IMR-90 (cell line): ENCODE results near the gene TRPM1. TPM values are rescaled to one million over a fixed set of nuclear protein-coding genes. Genes with fewer than 3 reads are reported as not detected.

Experiments
- ATAC-seq: fragments of 200-7000 bp; cut with Tn5 transposase; 2 replicates; pipeline ENCODE4 v1.9.1; 2020; ENCODE audit warnings: low read depth, mild to moderate bottlenecking, moderate library complexity
- BruUV-seq: library from RNA; stranded (reverse); fragments of 400-500 nt; replicated peaks from 2 replicates; lab custom pipeline; 2021; lab: Mats Ljungman, UMichigan
- CTCF ChIA-PET: fragments of 300-600 bp; formaldehyde crosslinking; extraction: SDS; loops from one replicate; lab custom pipeline; 2021; ENCODE audit warnings: antibody characterized with exemption; lab: Yijun Ruan, JAX
- POLR2A ChIA-PET: fragments of 300-600 bp; sonication (Branson Sonifier 250); formaldehyde crosslinking; loops from one replicate; lab custom pipeline; 2022; ENCODE audit warnings: antibody characterized with exemption; ENCODE audit not compliant: unreplicated experiment; lab: Charles Lee
- DNase-seq: peaks from one replicate; pipeline ENCODE4 v3.0.0; 2013
- H2AFZ ChIP-seq: replicated peaks from 2 replicates; pipeline ENCODE3; 2013; ENCODE audit warnings: low read length, mild to moderate bottlenecking; ENCODE audit not compliant: poor library complexity
- H2AK5ac ChIP-seq: 2 replicates; pipeline ENCODE4 v1.6.1; 2013; ENCODE audit warnings: low read depth, low read length, inconsistent platforms
- H2AK9ac ChIP-seq: replicated peaks from 2 replicates; pipeline ENCODE3; 2013; ENCODE audit warnings: mild to moderate bottlenecking, low read depth, low read length, moderate library complexity; ENCODE audit not compliant: poor library complexity
- H2BK120ac ChIP-seq: 2 replicates; pipeline ENCODE4 v1.6.1; 2013; ENCODE audit warnings: low read depth, low read length, inconsistent platforms
- H2BK15ac ChIP-seq: 3 replicates; pipeline ENCODE4 v1.6.1; 2013; ENCODE audit warnings: low read depth, low read length, inconsistent platforms
- H2BK20ac ChIP-seq: 2 replicates; pipeline ENCODE4 v1.6.1; 2013; ENCODE audit warnings: low read depth, mild to moderate bottlenecking, inconsistent platforms, low read length, moderate library complexity
- H2BK5ac ChIP-seq: 2 replicates; pipeline ENCODE4 v1.6.1; 2013; ENCODE audit warnings: mild to moderate bottlenecking, low read depth, low read length, inconsistent platforms; ENCODE audit not compliant: poor library complexity, severe bottlenecking
- H3K14ac ChIP-seq: replicated peaks from 2 replicates; pipeline ENCODE4 v1.6.1; 2013; ENCODE audit warnings: low read depth, low read length, inconsistent platforms
- H3K18ac ChIP-seq: 2 replicates; pipeline ENCODE4 v1.6.1; 2013; ENCODE audit warnings: low read depth, low read length, control low read depth
- H3K23ac ChIP-seq: 2 replicates; pipeline ENCODE4 v1.6.1; 2013; ENCODE audit warnings: low read depth, low read length, inconsistent platforms
- H3K27ac ChIP-seq: 2 replicates; pipeline ENCODE4 v1.5.1; 2013; ENCODE audit warnings: mild to moderate bottlenecking, control low read depth, low read length; ENCODE audit not compliant: insufficient read depth
- H3K27me3 ChIP-seq: 2 replicates; pipeline ENCODE4 v1.6.1; 2013; ENCODE audit warnings: low read length; ENCODE audit not compliant: control insufficient read depth, insufficient read depth
- H3K36me3 ChIP-seq: 2 replicates; pipeline ENCODE4 v1.6.1; 2013; ENCODE audit warnings: low read length, mixed read lengths; ENCODE audit not compliant: control insufficient read depth, insufficient read depth
- H3K4ac ChIP-seq: 2 replicates; pipeline ENCODE4 v1.6.1; 2013; ENCODE audit warnings: low read depth, low read length, inconsistent platforms
- H3K4me1 ChIP-seq: 2 replicates; pipeline ENCODE4 v1.6.1; 2013; ENCODE audit warnings: low read length, mixed read lengths; ENCODE audit not compliant: control insufficient read depth, insufficient read depth
- H3K4me2 ChIP-seq: 2 replicates; pipeline ENCODE4 v1.6.1; 2013; ENCODE audit warnings: low read depth, mild to moderate bottlenecking, control low read depth, low read length, moderate library complexity
- H3K4me3 ChIP-seq: 2 replicates; pipeline ENCODE4 v1.5.1; 2013; ENCODE audit warnings: low read depth, mild to moderate bottlenecking, control low read depth, low read length, moderate library complexity; ENCODE audit not compliant: insufficient read depth
- H3K56ac ChIP-seq: 2 replicates; pipeline ENCODE4 v1.6.1; 2013; ENCODE audit warnings: low read length, inconsistent platforms; ENCODE audit not compliant: insufficient read depth; ENCODE audit errors: extremely low read depth
- H3K79me1 ChIP-seq, 2 experiments: 2 replicates each; pipeline ENCODE4 v1.6.1; 2013; ENCODE audit warnings: low read length in 2 of 2, inconsistent platforms in 1 of 2, low read depth in 1 of 2
- H3K9ac ChIP-seq: 2 replicates; pipeline ENCODE4 v1.6.1; 2013; ENCODE audit warnings: low read depth, low read length, control low read depth
- H3K9me1 ChIP-seq: 2 replicates; pipeline ENCODE4 v1.6.1; 2013; ENCODE audit warnings: low read length, inconsistent platforms; ENCODE audit not compliant: insufficient read depth
- H3K9me3 ChIP-seq: 2 replicates; pipeline ENCODE4 v1.6.1; 2013; ENCODE audit warnings: low read length; ENCODE audit not compliant: control insufficient read depth, insufficient read depth
- H4K20me1 ChIP-seq: 2 replicates; pipeline ENCODE4 v1.6.1; 2013; ENCODE audit warnings: low read length, inconsistent platforms; ENCODE audit not compliant: insufficient read depth
- H4K5ac ChIP-seq: 2 replicates; pipeline ENCODE4 v1.6.1; 2013; ENCODE audit warnings: mild to moderate bottlenecking, low read depth, low read length, control low read depth
- H4K8ac ChIP-seq, 2 experiments: 2 replicates each; pipeline ENCODE4 v1.6.1; 2013; ENCODE audit warnings: low read depth in 2 of 2, low read length in 2 of 2, control low read depth in 1 of 2, inconsistent platforms in 1 of 2
- H4K91ac ChIP-seq: 2 replicates; pipeline ENCODE4 v1.6.1; 2013; ENCODE audit warnings: low read depth, low read length, inconsistent platforms; ENCODE audit not compliant: insufficient read depth
- CEBPB ChIP-seq: IDR thresholded peaks from 2 replicates; pipeline ENCODE4 v1.6.1; 2012; ENCODE audit warnings: low read depth, low read length, improper control_type of control experiment
- CTCF ChIP-seq: conservative IDR thresholded peaks from 2 replicates; pipeline ENCODE4 v1.5.1; 2012; ENCODE audit warnings: mild to moderate bottlenecking, low read depth, low read length, improper control_type of control experiment
- FOS ChIP-seq: fragments of 150-350 bp; IDR thresholded peaks from 2 replicates; pipeline ENCODE4 v1.6.1; 2016; ENCODE audit warnings: low read depth, low read length
- MAFK ChIP-seq: IDR thresholded peaks from 2 replicates; pipeline ENCODE4 v1.6.1; 2012; ENCODE audit warnings: low read depth, low read length, improper control_type of control experiment
- MAZ ChIP-seq: IDR thresholded peaks from 2 replicates; pipeline ENCODE4 v1.6.1; 2012; ENCODE audit warnings: low read depth, mild to moderate bottlenecking, low read length, improper control_type of control experiment, moderate library complexity, borderline replicate concordance
- POLR2A ChIP-seq: IDR thresholded peaks from 2 replicates; pipeline ENCODE4 v1.6.1; 2012; ENCODE audit warnings: mild to moderate bottlenecking, low read depth, low read length
- RAD21 ChIP-seq: IDR thresholded peaks from 2 replicates; pipeline ENCODE4 v1.6.1; 2012; ENCODE audit warnings: low read length, improper control_type of control experiment
- RCOR1 ChIP-seq: IDR thresholded peaks from 2 replicates; pipeline ENCODE4 v1.6.1; 2012; ENCODE audit warnings: mild to moderate bottlenecking, low read length, improper control_type of control experiment; ENCODE audit not compliant: insufficient replicate concordance
- USF2 ChIP-seq: fragments of 150-350 bp; IDR thresholded peaks from 2 replicates; pipeline ENCODE4 v1.6.1; 2017; ENCODE audit warnings: mild to moderate bottlenecking, antibody characterized with exemption, low read length, low read depth
- dilution Hi-C: fragments of 300-500 bp; cut with HindIII; formaldehyde crosslinking; loops from one replicate; pipeline ENCODE4 v1.14.3; 2018; ENCODE audit warnings: low sequenced_read_pairs; ENCODE audit not compliant: unreplicated experiment
- in situ Hi-C: fragments of 300-500 bp; cut with MboI; formaldehyde crosslinking; loops from 3 replicates; pipeline ENCODE4 v1.14.3; 2019; ENCODE audit warnings: low sequenced_read_pairs, inconsistent platforms, mixed read lengths
- intact Hi-C: fragments of 100-400 bp; cut with micrococcal nuclease; formaldehyde crosslinking; loops from 2 replicates; pipeline ENCODE4 v1.10.0; 2022
- polyA plus RNA-seq, 3 experiments: library from polyadenylated mRNA; depleted of rRNA; stranded (reverse); fragments of >200 nt; gene quantifications; 2 replicates each; pipeline ENCODE4 v1.2.3, GENCODE V29; 2012; ENCODE audit warnings: low replicate concordance in 1 of 3
- total RNA-seq: library from RNA; depleted of rRNA; stranded (reverse); fragments of >200 nt; gene quantifications from 2 replicates; pipeline ENCODE4 v1.2.3, GENCODE V29; 2012

TRPM1 gene
- total and polyA plus RNA-seq, 2 of the 4 experiments (the other 2 are of a cell fraction): not detected

DNA sequence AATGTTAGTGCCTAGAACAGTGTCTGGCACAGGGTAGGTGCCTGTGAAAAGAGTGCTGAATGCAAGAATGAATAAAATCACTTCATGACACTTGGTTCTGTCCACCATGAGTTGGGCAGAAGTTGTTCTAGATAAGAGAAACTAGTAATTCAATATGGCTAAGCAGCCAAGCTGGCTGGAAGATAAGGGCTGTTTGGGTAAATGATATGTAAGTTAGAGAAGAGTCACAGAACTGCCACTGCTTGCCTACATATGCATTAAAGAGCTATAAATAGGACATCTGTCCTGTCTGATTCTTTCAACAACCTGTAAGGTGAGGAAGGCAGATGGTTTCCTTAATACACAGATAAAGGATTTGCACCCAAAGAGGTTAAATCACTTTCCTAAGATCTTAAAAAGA, 123.2 kb downstream of the TRPM1 start:
- ATAC-seq: no peak
- H3K23ac ChIP-seq: no peak overlapping the region
- H3K4me1 ChIP-seq: no peaks in the 10 kb centered on the region
- ChIA-PET POLR2A (no interaction called here), CTCF (interaction anchor here (0.5 kb wide), 1 partner anchor 43 kb away, joined by 3 read pairs; no protein-coding TSS in a partner anchor)
- no peak overlapping the region for H4K8ac ChIP-seq
- H3K79me1 ChIP-seq: peaks cover 29 to 46% of the 10 kb centered on the region in 2 experiments
- no peak overlapping the region for H4K91ac ChIP-seq
- H2BK20ac ChIP-seq: no peak overlapping the region
- no peak overlapping the region for H2BK5ac ChIP-seq
- no peak for DNase-seq
- no peak overlapping the region for H2AK5ac ChIP-seq
- H2AK9ac ChIP-seq: no peak overlapping the region
- BruUV-seq: no TSS peak
- H3K27ac ChIP-seq: no peak overlapping the region
- in situ Hi-C loops (no loop called here), dilution Hi-C loops (no loop called here), intact Hi-C loops (loop anchor here (5.0 kb wide), 1 partner anchor 36 kb away; no protein-coding TSS in a partner anchor)
- no peak overlapping the region for H3K56ac ChIP-seq
- H4K5ac ChIP-seq: no peak overlapping the region
- no peak overlapping the region for H3K9ac ChIP-seq
- H3K9me1 ChIP-seq: no peaks in the 10 kb centered on the region
- H2BK15ac ChIP-seq: no peak overlapping the region
- peaks cover 19% of the 10 kb centered on the region; the same call in 1 of the 2 replicates for H4K20me1 ChIP-seq
- peaks cover 7% of the 10 kb centered on the region for H3K36me3 ChIP-seq
- H3K18ac ChIP-seq: no peak overlapping the region
- no peak for TF ChIP-seq RCOR1
- no peak for TF ChIP-seq CEBPB
- no peak for TF ChIP-seq MAZ
- TF ChIP-seq MAFK: no peak
- no peak for TF ChIP-seq POLR2A
- TF ChIP-seq RAD21: no peak
- no peak for TF ChIP-seq USF2
- no peak for TF ChIP-seq FOS
- TF ChIP-seq CTCF: no peak
- H2BK120ac ChIP-seq: no peak overlapping the region
- H3K4ac ChIP-seq: no peak overlapping the region
- no peak overlapping the region for H3K14ac ChIP-seq
- H3K9me3 ChIP-seq: no peaks in the 10 kb centered on the region
- H3K4me2 ChIP-seq: no peak overlapping the region
- H2AFZ ChIP-seq: no peak overlapping the region
- no peak overlapping the region for H3K4me3 ChIP-seq
- H3K27me3 ChIP-seq: no peaks in the 10 kb centered on the region
